ENCODE data around the gene EHBP1.

DNA sequence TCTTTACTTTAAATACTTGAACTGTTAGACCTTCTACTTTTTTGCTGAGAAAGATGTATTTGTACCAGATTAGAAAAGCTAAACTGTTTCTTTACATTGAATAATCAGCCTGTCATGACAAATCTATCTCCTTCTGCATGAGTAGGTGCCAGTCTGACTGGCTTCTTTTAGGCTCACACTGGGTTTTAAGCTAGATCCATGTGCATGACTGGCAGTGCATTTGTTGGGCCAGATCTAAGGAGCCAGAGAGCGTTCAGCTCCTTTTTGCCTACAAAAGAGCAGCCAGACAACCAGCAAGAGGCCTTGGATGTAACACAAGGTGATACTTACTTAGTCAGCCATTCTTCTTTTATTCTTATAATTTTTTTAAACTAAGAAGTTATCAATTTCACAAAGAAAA is 263.2 kb downstream of the EHBP1 start:
- TF ChIP-seq POLR2AphosphoS5 (IDR thresholded peaks at IDR 0.05; ENCODE audit: low read depth, low read length) (no peak), SIN3A (IDR thresholded peaks at IDR 0.05; ENCODE audit: borderline replicate concordance, insufficient read depth, low read length) (no peak), TAF1 (IDR thresholded peaks at IDR 0.05; ENCODE audit: borderline replicate concordance, insufficient read depth, low read length) (no peak), FOXP2 (optimal IDR thresholded peaks at IDR 0.05; ENCODE audit: borderline replicate concordance, extremely low read depth, extremely low read length, insufficient read depth) (no peak)
